Neural cell (in vitro differentiated cells): Measurements from ENCODE around the gene ATF7IP2.

Source experiments
- EP300 ChIP-seq: fragments of 450-650 bp; conservative IDR thresholded peaks from 2 replicates; pipeline ENCODE4 v1.6.1; 2014; ENCODE audit warnings: antibody characterized with exemption, mild to moderate bottlenecking, moderate library complexity; ENCODE audit not compliant: poor library complexity, severe bottlenecking
- EZH2 ChIP-seq: fragments of 200-600, 300-800 bp; shearing (Covaris generic), sonication (generic); IDR thresholded peaks from 2 replicates; pipeline ENCODE4 v1.6.1; 2014; ENCODE audit warnings: antibody characterized with exemption, low read length, borderline replicate concordance, mild to moderate bottlenecking; ENCODE audit not compliant: insufficient read depth, poor library complexity, severe bottlenecking
- POLR2AphosphoS5 ChIP-seq: IDR thresholded peaks from 2 replicates; pipeline ENCODE4 v1.6.1; 2012
- RAD21 ChIP-seq: fragments of 450-650 bp; conservative IDR thresholded peaks from 2 replicates; pipeline ENCODE4 v1.6.1; 2014; ENCODE audit warnings: antibody characterized with exemption, mild to moderate bottlenecking, moderate library complexity
- SMC3 ChIP-seq: fragments of 450-650 bp; conservative IDR thresholded peaks from 2 replicates; pipeline ENCODE4 v1.6.1; 2014; ENCODE audit warnings: antibody characterized with exemption, mild to moderate bottlenecking, moderate library complexity; ENCODE audit not compliant: poor library complexity
- TAF1 ChIP-seq: IDR thresholded peaks from 2 replicates; pipeline ENCODE4 v1.6.1; 2012; ENCODE audit warnings: low read depth
- TF ChIP-seq, protein P1 (sequence below): fragments of 450-650 bp; IDR thresholded peaks from 2 replicates; pipeline ENCODE4 v1.5.1; 2014; ENCODE audit warnings: antibody characterized with exemption, mild to moderate bottlenecking, moderate library complexity; ENCODE audit not compliant: poor library complexity, severe bottlenecking
- TF ChIP-seq, protein P2 (sequence below): IDR thresholded peaks from 2 replicates; pipeline ENCODE4 v1.6.1; 2012; ENCODE audit warnings: borderline replicate concordance

DNA sequence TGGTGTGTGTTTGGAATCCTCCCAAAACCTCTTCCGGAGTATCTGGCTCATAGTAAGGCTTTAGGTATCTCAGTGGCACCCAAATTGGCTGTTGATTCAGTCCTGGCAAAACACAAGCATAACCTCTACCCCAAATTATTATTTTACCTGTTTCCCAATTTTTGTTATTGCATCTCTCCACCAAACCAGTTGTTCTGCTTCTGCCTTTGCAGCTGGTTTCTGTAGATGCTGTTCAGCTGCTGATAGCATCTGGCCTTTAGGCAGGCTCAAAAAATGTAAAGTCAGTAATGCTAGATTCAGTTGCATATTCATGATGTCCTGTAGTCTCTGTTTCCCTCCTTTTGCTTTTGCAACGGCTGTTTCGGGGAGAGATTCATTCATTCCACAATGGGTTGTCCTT lies 33.8 kb downstream of the ATF7IP2 start:
- TF ChIP-seq, protein P1, sequence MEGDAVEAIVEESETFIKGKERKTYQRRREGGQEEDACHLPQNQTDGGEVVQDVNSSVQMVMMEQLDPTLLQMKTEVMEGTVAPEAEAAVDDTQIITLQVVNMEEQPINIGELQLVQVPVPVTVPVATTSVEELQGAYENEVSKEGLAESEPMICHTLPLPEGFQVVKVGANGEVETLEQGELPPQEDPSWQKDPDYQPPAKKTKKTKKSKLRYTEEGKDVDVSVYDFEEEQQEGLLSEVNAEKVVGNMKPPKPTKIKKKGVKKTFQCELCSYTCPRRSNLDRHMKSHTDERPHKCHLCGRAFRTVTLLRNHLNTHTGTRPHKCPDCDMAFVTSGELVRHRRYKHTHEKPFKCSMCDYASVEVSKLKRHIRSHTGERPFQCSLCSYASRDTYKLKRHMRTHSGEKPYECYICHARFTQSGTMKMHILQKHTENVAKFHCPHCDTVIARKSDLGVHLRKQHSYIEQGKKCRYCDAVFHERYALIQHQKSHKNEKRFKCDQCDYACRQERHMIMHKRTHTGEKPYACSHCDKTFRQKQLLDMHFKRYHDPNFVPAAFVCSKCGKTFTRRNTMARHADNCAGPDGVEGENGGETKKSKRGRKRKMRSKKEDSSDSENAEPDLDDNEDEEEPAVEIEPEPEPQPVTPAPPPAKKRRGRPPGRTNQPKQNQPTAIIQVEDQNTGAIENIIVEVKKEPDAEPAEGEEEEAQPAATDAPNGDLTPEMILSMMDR = no peak
- TF ChIP-seq POLR2AphosphoS5 (no peak), EZH2 (no peak), SMC3 (no peak), EP300 (no peak), RAD21 (no peak), TAF1 (no peak)
- TF ChIP-seq, protein P2, sequence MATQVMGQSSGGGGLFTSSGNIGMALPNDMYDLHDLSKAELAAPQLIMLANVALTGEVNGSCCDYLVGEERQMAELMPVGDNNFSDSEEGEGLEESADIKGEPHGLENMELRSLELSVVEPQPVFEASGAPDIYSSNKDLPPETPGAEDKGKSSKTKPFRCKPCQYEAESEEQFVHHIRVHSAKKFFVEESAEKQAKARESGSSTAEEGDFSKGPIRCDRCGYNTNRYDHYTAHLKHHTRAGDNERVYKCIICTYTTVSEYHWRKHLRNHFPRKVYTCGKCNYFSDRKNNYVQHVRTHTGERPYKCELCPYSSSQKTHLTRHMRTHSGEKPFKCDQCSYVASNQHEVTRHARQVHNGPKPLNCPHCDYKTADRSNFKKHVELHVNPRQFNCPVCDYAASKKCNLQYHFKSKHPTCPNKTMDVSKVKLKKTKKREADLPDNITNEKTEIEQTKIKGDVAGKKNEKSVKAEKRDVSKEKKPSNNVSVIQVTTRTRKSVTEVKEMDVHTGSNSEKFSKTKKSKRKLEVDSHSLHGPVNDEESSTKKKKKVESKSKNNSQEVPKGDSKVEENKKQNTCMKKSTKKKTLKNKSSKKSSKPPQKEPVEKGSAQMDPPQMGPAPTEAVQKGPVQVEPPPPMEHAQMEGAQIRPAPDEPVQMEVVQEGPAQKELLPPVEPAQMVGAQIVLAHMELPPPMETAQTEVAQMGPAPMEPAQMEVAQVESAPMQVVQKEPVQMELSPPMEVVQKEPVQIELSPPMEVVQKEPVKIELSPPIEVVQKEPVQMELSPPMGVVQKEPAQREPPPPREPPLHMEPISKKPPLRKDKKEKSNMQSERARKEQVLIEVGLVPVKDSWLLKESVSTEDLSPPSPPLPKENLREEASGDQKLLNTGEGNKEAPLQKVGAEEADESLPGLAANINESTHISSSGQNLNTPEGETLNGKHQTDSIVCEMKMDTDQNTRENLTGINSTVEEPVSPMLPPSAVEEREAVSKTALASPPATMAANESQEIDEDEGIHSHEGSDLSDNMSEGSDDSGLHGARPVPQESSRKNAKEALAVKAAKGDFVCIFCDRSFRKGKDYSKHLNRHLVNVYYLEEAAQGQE = no peak
